ENCODE measurements around the gene BARHL1.
"Not testable (repeated sequence)": the region's sequence is repeated elsewhere in the genome, so short reads cannot be mapped to it uniquely, and the experiment has no call there.

BARHL1 gene

GRCh38 chr9:132557159-132557558 lies 25.2 kb upstream of the BARHL1 start:
- no peak for DNase-seq

GRCh38 chr9:132559711-132560110 lies 22.7 kb upstream of the BARHL1 start:
- no peak for DNase-seq

GRCh38 chr9:132560616-132561202 lies 21.7 kb upstream of the BARHL1 start:
- no peak for DNase-seq

- no peak for DNase-seq
Observed at GRCh38 chr9:132562306-132562573, 20.2 kb upstream of the BARHL1 start.

- no peak for DNase-seq
Observed at GRCh38 chr9:132564526-132564925, 17.9 kb upstream of the BARHL1 start.

- DNase-seq, result not testable (repeated sequence)
Observed at GRCh38 chr9:132568787-132569186, 13.6 kb upstream of the BARHL1 start.

- no peak for DNase-seq
Observed at GRCh38 chr9:132571806-132572600, 10.4 kb upstream of the BARHL1 start.

- DNase-seq, result no peak
Observed at GRCh38 chr9:132572921-132573320, 9.5 kb upstream of the BARHL1 start.

- DNase-seq, result peak; percentile 85
Observed at GRCh38 chr9:132575005-132575609, 7.3 kb upstream of the BARHL1 start.

GRCh38 chr9:132575811-132576210 lies 6.6 kb upstream of the BARHL1 start:
- no peak for DNase-seq

GRCh38 chr9:132577119-132577518 lies 5.3 kb upstream of the BARHL1 start:
- DNase-seq, result no peak

- no peak for DNase-seq
Observed at GRCh38 chr9:132578367-132578932, 4.0 kb upstream of the BARHL1 start.

- no peak for DNase-seq
Observed at GRCh38 chr9:132579427-132579798, 3.0 kb upstream of the BARHL1 start.

- DNase-seq, result no peak
Observed at GRCh38 chr9:132582786-132583583, 579 bp downstream of the BARHL1 start.

- DNase-seq, result no peak
Observed at GRCh38 chr9:132583584-132584304, 1.3 kb downstream of the BARHL1 start.

- no peak for DNase-seq
Observed at GRCh38 chr9:132584601-132585560, 2.5 kb downstream of the BARHL1 start.

- DNase-seq, result no peak
Observed at GRCh38 chr9:132585954-132586829, 3.8 kb downstream of the BARHL1 start.

- no peak for DNase-seq
Observed at GRCh38 chr9:132586830-132587591, 4.6 kb downstream of the BARHL1 start.

- no peak for DNase-seq
Observed at GRCh38 chr9:132587592-132587955, 5.2 kb downstream of the BARHL1 start.

GRCh38 chr9:132588098-132588497 lies 5.7 kb downstream of the BARHL1 start:
- DNase-seq, result no peak

All from right forelimb (tissue), 1 donor.